ENCODE measurements around the gene TSC22D2. TPM values are rescaled to one million over a fixed set of nuclear protein-coding genes. Genes with fewer than 3 reads are reported as not detected.

TSC22D2 gene
- total RNA-seq, 1 experiment from 2014 or later: 17.6 TPM

DNA sequence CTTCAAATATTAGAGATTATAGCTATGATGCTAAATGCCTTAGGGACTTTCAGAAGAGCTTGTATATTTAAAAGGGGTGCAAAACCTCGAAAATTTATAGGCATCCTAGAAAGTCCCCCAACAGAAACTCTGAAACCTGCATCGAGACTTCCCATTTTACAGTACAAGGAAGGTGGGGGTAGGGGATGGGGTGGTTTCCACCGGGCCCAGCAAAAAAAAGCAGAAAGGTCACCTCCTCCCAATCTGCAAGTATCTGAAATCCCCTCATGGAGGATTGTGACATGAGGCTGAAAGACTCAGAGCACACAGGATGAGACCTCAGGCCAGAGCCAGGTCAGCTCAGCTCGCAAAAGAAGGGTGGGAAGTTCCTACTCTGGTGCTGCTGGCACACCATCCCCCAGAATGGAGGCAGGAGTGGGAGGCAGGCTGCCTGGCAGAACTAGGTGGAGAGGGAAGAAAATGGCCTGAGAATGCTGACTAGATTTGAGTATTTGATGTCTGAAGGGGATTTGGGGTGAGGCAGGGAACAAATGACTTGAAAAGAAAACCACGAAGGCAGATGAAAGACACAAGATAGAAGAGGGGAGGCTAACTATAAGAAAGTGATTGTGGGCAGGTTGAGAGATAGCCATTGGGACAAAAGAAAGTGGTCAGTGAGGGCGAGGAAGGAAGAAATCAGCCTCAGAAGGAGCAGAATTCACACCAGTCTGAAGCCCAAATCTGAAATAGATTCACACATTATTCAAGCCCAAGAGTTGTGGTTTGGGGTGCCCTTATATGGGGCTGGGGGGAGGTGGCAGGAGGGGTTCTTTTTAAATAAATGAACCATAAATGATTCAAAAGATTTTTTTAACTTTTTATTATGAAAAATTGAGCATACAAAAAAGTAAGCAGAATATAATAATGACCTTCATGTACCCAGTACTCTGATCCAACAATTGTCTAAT is 22.5 kb upstream of the TSC22D2 start:
- DNase-seq (ENCODE audit: low read depth): no peak

GRCh38 chr3:150388498-150389418 is 19.3 kb upstream of the TSC22D2 start:
- DNase-seq (ENCODE audit: low read depth): no peak

GRCh38 chr3:150390087-150390486 is 18.0 kb upstream of the TSC22D2 start:
- no peak for DNase-seq (ENCODE audit: low read depth)

DNA sequence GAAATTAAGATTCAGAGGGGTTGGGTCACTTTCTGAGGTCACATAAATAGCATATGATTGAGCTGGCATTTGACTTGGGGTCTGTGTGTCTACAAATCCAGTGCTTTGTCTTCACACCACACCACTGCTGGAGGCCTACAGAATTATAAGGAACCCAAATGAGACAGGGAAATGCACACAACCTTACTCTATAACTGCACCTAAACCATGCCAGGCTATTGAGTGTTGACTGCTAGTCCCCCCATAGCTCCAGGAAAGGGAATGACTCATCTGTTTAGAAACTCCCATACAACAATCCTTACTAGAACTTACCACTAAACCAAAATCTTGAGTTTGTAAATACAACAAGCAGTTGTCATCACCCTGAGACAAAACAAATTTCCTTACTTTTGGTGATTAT is 16.9 kb upstream of the TSC22D2 start:
- peak; percentile 84 for DNase-seq (ENCODE audit: low read depth)

DNA sequence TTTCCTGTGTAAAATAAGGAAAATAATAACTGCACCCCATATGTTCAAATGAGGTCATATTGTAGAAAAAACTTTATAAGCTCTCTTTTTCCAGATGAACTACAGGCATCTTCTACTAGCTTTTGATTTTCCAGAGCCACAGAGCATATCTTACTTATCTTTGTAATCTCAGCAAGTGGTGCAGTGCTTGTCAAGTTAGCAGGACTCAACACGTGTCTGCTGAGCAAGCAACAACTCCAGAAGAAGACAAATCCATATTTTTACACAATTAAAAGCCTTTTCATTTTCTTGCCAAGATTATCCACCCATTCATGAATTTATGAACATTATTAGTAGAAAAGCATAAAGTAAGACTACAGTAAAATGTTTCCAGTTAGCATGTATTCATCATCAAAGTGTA is 14.4 kb upstream of the TSC22D2 start:
- DNase-seq (ENCODE audit: low read depth): no peak

DNA sequence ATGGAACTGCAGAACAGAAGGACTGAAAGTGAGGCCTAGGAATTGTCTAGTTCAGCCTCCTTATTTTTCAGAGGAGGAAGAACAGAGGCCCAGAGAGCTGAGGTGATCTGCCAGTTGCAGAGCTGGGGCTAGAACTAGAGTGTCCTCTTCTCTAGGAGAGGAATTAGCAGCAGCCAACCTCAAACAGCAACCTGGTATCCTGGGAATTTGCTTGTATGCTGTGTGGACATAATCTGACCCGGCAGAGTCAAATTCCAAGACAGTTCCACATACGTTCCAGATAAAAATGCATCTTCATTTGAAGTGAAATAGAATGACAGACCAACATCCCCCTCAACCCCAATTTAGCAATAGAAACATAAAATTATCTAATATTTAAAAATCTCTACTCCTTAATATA is 13.5 kb upstream of the TSC22D2 start:
- DNase-seq (ENCODE audit: low read depth): no peak

GRCh38 chr3:150396491-150396890 is 11.6 kb upstream of the TSC22D2 start:
- no peak for DNase-seq (ENCODE audit: low read depth)

DNA sequence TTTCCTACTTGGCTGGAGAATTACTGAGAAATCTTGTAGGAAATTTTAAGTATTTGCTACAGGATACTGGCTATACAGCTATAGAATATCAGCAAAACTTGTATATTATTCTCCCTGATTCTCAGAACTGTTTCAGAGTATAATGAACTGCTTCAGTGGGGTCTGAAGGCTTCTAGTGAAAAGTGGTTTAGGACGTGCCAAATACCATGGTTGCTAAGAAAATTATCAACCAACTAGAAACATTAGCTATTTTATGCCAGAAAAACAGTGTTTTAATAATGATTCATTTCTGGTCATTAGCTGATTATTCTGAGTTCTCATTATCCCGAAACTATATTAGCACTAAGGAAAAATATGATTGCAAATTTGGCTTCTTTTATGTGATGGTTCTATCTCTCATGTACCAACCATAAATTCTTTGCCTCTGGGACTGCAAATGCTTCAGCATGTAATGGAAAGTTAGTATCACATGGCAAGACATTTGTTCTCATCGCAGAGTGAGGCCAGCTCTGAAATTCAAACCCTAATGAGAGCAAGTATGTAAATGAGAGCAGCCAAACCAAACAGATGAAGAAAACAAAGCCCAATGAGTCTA is 11.0 kb upstream of the TSC22D2 start:
- DNase-seq (ENCODE audit: low read depth): no peak

GRCh38 chr3:150399060-150399459 is 9.0 kb upstream of the TSC22D2 start:
- DNase-seq (ENCODE audit: low read depth): no peak

DNA sequence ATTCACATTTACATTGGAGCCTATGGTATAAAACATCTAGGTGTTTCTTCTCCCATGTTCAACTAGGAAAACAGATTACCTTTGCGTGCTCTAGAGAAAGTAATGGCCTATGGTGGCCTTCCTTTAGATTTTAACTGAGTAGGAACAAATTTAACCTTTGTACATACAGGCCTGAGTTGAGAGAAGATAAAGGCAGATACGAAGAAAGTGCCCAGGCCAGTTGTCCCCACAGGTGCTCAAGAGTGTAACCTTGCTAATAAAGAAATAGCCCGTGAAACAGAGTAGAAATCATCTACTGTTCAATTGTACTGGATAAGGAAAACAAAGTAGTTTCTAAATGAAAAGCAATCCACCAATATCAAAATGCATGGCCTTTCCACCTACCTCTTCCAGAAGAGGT is 6.8 kb upstream of the TSC22D2 start:
- no peak for DNase-seq (ENCODE audit: low read depth)

DNA sequence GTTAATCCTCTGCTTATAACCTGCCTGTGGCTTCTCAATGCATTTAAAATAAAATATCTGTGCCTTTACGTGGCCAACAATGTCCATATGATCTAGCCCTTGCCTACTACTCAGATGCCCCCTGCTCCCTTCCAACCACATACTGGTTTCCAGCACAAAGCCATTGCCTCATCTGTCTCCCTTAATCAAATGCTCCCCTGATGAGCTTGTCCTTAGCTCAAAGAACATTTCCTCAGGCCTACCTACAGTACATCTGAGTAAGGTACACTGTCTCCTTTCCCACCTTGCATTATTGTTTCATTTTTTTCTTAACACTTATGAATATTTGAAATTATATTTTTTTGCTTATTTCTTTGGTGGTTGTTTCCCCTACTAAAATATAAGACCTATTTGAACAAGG is 5.9 kb upstream of the TSC22D2 start:
- no peak for DNase-seq (ENCODE audit: low read depth)

DNA sequence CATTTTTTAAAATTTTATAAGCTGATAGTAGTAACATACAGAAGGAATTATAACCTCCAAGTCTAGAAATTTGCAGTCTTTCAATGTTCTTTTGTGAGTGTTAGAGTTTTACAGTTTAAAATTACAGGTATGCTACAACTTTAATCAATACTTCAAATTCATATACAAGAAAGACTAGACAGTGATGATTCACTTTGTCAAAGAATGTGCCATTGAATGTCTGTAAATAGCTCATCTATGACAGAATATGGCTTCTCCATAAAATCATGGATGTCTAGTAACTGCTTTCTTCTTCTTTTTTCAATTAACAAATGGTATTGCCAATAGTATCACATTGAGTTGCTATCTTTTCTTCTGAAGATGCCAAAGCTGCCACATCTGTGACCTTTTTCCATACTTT is 4.1 kb upstream of the TSC22D2 start:
- DNase-seq (ENCODE audit: low read depth): no peak

DNA sequence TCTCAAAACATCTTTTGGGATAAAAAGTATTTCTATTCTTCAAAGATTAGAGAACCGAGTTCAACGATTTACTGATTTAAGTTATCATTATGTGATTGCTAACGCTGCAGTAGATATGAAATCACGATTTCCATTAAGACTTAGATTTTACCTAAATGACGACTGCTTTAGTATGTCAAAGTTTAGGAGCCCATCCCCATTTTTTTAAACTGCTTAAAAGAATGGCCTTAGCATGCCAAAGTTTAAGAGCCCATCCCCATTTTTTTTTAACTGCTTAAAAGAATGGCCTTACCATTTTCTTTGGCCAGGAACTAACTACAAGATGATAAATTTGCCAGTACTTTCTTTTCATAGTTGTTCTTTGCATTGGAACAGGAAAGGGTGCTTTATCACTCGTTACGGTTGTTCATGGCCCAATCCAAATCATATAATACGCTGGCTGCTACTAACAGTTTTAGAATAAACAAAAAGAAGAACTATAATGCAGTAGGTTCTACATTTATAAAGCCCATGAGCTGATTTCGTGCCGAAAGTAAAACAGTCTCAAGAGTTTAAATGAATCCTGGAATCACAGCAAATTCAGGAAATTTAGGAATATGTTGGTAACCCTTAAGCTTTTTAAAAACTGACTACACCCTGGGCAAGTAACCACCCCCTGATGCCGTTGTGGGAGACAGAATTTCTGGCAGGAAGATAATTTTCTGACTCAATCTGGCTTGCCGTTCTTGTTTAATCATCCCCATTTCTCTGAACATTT is 869 bp upstream of the TSC22D2 start:
- no peak for DNase-seq (ENCODE audit: low read depth)

- DNase-seq (ENCODE audit: low read depth): peak; percentile 78
These were observed 284 bp upstream of the TSC22D2 start for GRCh38 chr3:150407808-150408220.

GRCh38 chr3:150409125-150409511 is 1.0 kb downstream of the TSC22D2 start:
- no peak for DNase-seq (ENCODE audit: low read depth)

- DNase-seq (ENCODE audit: low read depth): peak; percentile 83
These were observed 1.6 kb downstream of the TSC22D2 start for GRCh38 chr3:150409512-150410310.

- DNase-seq (ENCODE audit: low read depth): peak; percentile 57
These were observed 2.4 kb downstream of the TSC22D2 start for GRCh38 chr3:150410311-150411105.

GRCh38 chr3:150411106-150411460 is 3.0 kb downstream of the TSC22D2 start:
- DNase-seq (ENCODE audit: low read depth): no peak

DNA sequence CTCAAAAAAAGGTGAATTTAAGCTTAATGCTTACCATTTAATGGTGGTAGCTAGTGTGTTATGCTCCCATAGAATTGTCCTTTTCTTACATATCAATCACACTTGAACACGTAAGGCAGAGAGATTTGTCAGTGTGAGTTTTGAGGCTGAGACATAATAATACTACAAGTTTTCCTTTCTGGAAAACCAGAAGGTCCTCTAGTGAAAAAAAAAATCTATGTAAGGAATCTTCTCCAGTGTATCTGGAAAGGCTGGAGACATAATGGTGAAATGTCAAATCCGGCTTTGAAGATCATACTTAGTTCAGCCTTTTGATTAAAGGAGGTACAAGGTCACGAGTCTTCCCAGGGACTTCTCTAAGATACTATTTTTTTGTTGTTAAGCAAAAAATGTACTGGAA is 3.4 kb downstream of the TSC22D2 start:
- no peak for DNase-seq (ENCODE audit: low read depth)

DNA sequence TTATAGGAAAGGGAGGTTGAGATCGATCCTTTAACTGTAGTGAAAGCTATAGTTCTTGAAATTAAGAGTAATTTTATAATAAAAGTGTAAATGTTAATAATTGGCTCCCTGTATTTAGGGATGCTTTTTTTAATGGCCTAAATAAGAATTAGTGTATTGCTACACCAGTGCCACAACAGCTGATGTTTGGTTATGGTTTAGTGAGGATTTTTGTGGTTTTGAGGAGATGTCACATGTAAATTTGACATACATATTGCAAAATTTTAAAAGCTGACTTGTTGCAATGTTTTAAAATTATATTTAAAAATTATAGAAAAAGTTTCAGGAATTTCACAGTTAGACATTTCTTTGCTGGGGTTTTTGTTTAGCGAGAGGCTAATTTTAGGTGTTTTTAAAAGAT is 3.9 kb downstream of the TSC22D2 start:
- DNase-seq (ENCODE audit: low read depth): no peak
